Hepatocyte (in vitro differentiated cells): ENCODE results near the gene VN1R5. TPM values are rescaled to one million over a fixed set of nuclear protein-coding genes. Genes with fewer than 3 reads are reported as not detected.

ENCODE experiments used
- DNase-seq: peaks from one replicate; pipeline ENCODE4 v3.0.0-alpha.2; 2016; ENCODE audit warnings: low spot score
- H2AFZ ChIP-seq: fragments of 200-600 bp; sonication (generic); 2 replicates; pipeline ENCODE4 v1.6.0; 2016; ENCODE audit warnings: antibody characterized with exemption, mild to moderate bottlenecking
- H3K27ac ChIP-seq: fragments of 200-600 bp; sonication (generic); 2 replicates; pipeline ENCODE4 v1.5.1; 2016; ENCODE audit warnings: mild to moderate bottlenecking
- H3K27me3 ChIP-seq: fragments of 200-600 bp; sonication (generic); 2 replicates; pipeline ENCODE4 v1.6.1; 2016
- H3K36me3 ChIP-seq: fragments of 200-600 bp; sonication (generic); replicated peaks from 2 replicates; pipeline ENCODE4 v1.5.1; 2016; ENCODE audit warnings: low read depth; ENCODE audit not compliant: insufficient read depth
- H3K4me1 ChIP-seq: fragments of 200-600 bp; sonication (generic); 2 replicates; pipeline ENCODE4 v1.5.1; 2016; ENCODE audit warnings: mild to moderate bottlenecking, moderate library complexity; ENCODE audit not compliant: insufficient read depth
- H3K4me2 ChIP-seq: fragments of 200-600 bp; sonication (generic); 2 replicates; pipeline ENCODE4 v1.6.0; 2016
- H3K4me3 ChIP-seq: fragments of 200-600 bp; sonication (generic); 2 replicates; pipeline ENCODE4 v1.5.1; 2016; ENCODE audit warnings: mild to moderate bottlenecking
- H3K79me2 ChIP-seq: fragments of 200-600 bp; sonication (generic); 2 replicates; pipeline ENCODE4 v1.6.0; 2017; ENCODE audit warnings: mild to moderate bottlenecking
- H3K9me2 ChIP-seq: fragments of 200-600 bp; sonication (generic); replicated peaks from 2 replicates; pipeline ENCODE4 v1.6.0; 2017; ENCODE audit warnings: mild to moderate bottlenecking; ENCODE audit not compliant: insufficient read depth
- H3K9me3 ChIP-seq: fragments of 200-600 bp; sonication (generic); 2 replicates; pipeline ENCODE4 v1.5.1; 2016; ENCODE audit warnings: low read depth, mild to moderate bottlenecking
- H4K20me1 ChIP-seq: fragments of 200-600 bp; sonication (generic); 2 replicates; pipeline ENCODE4 v1.6.0; 2016; ENCODE audit warnings: mild to moderate bottlenecking; ENCODE audit not compliant: insufficient read depth, poor library complexity, severe bottlenecking
- EZH2 ChIP-seq: fragments of 200-600 bp; sonication (generic); IDR thresholded peaks from 2 replicates; pipeline ENCODE4 v1.6.1; 2016; ENCODE audit warnings: antibody characterized with exemption, mild to moderate bottlenecking, borderline replicate concordance
- EZH2phosphoT487 ChIP-seq: fragments of 200-600 bp; sonication (generic); IDR thresholded peaks from one replicate; pipeline ENCODE4 v1.6.1; 2018; ENCODE audit warnings: antibody characterized with exemption, mild to moderate bottlenecking, low read depth, moderate library complexity; ENCODE audit not compliant: unreplicated experiment, severe bottlenecking
- WGBS: methylation state at CpG from one replicate; pipeline ENCODE4 v1.1.6; 2016; ENCODE audit warnings: low lambda C conversion rate; ENCODE audit errors: missing lambda C conversion rate; 5-methylcytosine and 5-hydroxymethylcytosine counted together
- polyA plus RNA-seq: library from polyadenylated mRNA; unstranded; fragments of >200 nt; fragmentation: Nextera tagmentation; extraction: Ambion mirVana; gene quantifications from 2 replicates; pipeline ENCODE4 v1.2.1, GENCODE V29; 2016
- total RNA-seq: library from RNA; depleted of rRNA; stranded (reverse); fragments of >200 nt; gene quantifications from 2 replicates; pipeline ENCODE4 v1.2.3, GENCODE V29; 2014
- TF ChIP-seq, protein P1 (sequence below): fragments of 200-600 bp; sonication (generic); IDR thresholded peaks from 2 replicates; pipeline ENCODE4 v1.5.1; 2016; ENCODE audit warnings: antibody characterized with exemption, mild to moderate bottlenecking; ENCODE audit not compliant: poor library complexity

VN1R5 gene
- total and polyA plus RNA-seq, 2 experiments from 2014 or later = not detected

DNA sequence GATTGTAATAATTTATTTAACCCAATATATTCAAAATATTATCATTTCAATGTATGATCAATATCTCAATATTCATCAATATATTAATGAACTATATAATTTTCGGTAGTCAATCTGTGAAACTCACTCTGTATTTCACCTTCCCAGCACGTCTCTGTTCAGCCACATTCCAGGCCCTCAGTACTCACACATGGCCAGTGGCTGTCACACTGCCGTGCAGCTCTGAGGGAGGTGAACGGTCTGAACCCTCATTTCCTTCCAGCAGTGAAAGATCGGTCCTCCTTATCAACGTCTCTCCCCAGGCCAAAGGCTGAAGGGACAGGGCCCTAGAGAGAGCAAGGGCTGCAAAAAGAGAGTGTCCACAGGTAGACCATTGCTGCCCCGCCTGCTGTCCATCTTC, 44.5 kb upstream of the VN1R5 start:
- H3K4me2 ChIP-seq = peak overlapping the region; percentile 75
- H3K36me3 ChIP-seq = no peaks in the 10 kb centered on the region
- H3K27ac ChIP-seq = no peak overlapping the region
- H3K9me2 ChIP-seq = no peaks in the 10 kb centered on the region
- peaks cover 6% of the 10 kb centered on the region for H3K27me3 ChIP-seq
- H3K4me3 ChIP-seq = no peak overlapping the region
- 71% methylated on average over 7 of the region's 7 CpGs for WGBS
- no peaks in the 10 kb centered on the region for H3K9me3 ChIP-seq
- peak overlapping the region; percentile 26 for H2AFZ ChIP-seq
- peaks cover 37% of the 10 kb centered on the region for H3K79me2 ChIP-seq
- TF ChIP-seq EZH2phosphoT487 = no peak
- no peak for TF ChIP-seq EZH2
- TF ChIP-seq, protein P1, sequence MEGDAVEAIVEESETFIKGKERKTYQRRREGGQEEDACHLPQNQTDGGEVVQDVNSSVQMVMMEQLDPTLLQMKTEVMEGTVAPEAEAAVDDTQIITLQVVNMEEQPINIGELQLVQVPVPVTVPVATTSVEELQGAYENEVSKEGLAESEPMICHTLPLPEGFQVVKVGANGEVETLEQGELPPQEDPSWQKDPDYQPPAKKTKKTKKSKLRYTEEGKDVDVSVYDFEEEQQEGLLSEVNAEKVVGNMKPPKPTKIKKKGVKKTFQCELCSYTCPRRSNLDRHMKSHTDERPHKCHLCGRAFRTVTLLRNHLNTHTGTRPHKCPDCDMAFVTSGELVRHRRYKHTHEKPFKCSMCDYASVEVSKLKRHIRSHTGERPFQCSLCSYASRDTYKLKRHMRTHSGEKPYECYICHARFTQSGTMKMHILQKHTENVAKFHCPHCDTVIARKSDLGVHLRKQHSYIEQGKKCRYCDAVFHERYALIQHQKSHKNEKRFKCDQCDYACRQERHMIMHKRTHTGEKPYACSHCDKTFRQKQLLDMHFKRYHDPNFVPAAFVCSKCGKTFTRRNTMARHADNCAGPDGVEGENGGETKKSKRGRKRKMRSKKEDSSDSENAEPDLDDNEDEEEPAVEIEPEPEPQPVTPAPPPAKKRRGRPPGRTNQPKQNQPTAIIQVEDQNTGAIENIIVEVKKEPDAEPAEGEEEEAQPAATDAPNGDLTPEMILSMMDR = no peak
- no peak for DNase-seq
- H3K4me1 ChIP-seq = peaks cover 19% of the 10 kb centered on the region
- H4K20me1 ChIP-seq = peaks cover 7% of the 10 kb centered on the region

DNA sequence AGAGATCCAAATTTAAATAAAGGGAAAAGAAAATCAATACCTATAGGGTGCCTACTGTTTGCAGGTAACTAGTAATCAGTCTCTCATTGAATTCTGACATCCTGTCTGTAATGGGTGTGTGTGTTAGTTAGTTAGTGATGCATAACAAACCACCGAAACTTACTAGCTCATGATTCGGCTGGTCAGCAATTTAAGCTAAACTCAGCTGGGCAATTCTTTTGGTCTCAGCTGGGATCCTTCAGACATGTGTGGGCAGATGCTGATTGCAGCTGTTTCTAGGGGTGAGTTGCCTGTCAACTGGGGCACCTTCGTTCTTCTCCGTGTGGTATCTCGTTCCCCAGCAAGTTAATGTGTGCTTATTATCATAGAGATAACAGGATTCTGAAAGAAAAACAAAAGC, 43.9 kb upstream of the VN1R5 start:
- Histone ChIP-seq H3K27ac (no peak overlapping the region), H2AFZ (no peak overlapping the region)

DNA sequence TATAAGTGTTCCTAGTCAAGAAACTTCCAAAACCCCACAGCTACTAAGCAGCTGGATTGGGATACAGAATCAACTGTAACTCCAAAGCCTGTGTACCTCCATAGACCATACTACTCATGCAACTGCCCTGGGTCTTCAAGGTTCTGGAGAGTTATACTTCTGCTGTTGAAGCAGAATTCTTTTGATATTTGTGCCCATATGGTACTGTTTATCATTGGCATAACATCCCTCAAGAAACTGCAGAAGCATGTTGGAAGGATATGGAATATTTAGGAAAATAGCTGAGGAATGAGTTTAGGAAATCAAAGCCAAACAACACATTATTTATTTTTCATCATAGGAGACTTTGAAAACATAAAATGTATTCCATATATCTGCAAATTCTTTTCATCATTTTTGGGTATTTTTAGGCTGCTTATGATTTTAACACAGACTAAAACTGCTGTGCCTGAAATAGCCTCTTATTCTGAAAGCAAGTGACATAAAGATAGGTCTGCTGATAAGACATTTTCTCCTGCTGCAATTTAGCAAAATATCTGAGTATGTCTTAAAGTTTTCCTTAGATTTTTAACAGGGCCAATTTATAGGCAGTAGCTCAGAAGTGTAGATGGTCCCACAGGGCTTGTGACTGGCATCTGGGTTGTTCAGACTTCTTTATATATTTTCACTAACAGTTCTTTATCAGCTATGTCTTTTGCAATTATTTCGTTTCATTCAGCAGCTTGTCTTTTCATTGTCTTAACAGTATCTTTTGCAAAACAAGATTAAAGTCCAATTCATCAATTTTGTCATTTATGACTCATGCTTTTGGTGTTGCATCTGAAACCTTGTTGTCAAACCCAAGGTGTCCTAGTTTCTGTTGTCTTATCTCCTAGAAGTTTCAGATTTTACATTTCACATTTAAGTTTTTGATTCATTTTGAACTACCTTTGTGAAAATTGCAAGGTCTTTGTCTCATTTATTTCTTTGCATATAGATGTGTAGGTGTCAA, 43.0 kb upstream of the VN1R5 start:
- Histone ChIP-seq H3K36me3 (no peaks in the 10 kb centered on the region), H3K9me3 (no peaks in the 10 kb centered on the region), H2AFZ (no peak overlapping the region), H3K4me1 (peaks cover 16% of the 10 kb centered on the region), H3K79me2 (peaks cover 24% of the 10 kb centered on the region), H3K9me2 (no peaks in the 10 kb centered on the region), H3K4me2 (no peak overlapping the region), H3K4me3 (no peak overlapping the region), H3K27me3 (peaks cover 6% of the 10 kb centered on the region), H4K20me1 (peaks cover 3% of the 10 kb centered on the region), H3K27ac (no peak overlapping the region)
- no peak for DNase-seq
- TF ChIP-seq EZH2phosphoT487 (no peak), EZH2 (no peak)
- TF ChIP-seq, protein P1 = no peak
- WGBS = 50% methylated on average over 1 of the region's 1 CpG

More for the DNA sequence above, 43.9 kb upstream of the VN1R5 start:
- Histone ChIP-seq H3K9me2 (no peaks in the 10 kb centered on the region), H3K79me2 (peaks cover 32% of the 10 kb centered on the region), H3K36me3 (no peaks in the 10 kb centered on the region), H3K9me3 (no peaks in the 10 kb centered on the region), H4K20me1 (peaks cover 7% of the 10 kb centered on the region), H3K27me3 (peaks cover 6% of the 10 kb centered on the region), H3K4me1 (peaks cover 19% of the 10 kb centered on the region), H3K4me2 (no peak overlapping the region), H3K4me3 (no peak overlapping the region)
- DNase-seq = no peak
- 62% methylated on average over 5 of the region's 5 CpGs for WGBS
- TF ChIP-seq EZH2 (no peak), EZH2phosphoT487 (no peak)
- TF ChIP-seq, protein P1 = no peak
